Neural cell (in vitro differentiated cells): ENCODE measurements around the gene SH3YL1. TPM values are rescaled to one million over a fixed set of nuclear protein-coding genes. Genes with fewer than 3 reads are reported as not detected.

Source experiments
- H2AFZ ChIP-seq: fragments of 200-600, 300-800 bp; sonication (generic), shearing (Covaris generic); 2 replicates; pipeline ENCODE4 v1.6.0; 2014; ENCODE audit warnings: low read depth, mild to moderate bottlenecking, antibody characterized with exemption, low read length, moderate library complexity
- H3F3A ChIP-seq: fragments of 200-600 bp; shearing (Covaris generic); 2 replicates; pipeline ENCODE4 v1.6.1; 2016; ENCODE audit warnings: mild to moderate bottlenecking, moderate library complexity, mixed read lengths, antibody characterized with exemption, low read length; ENCODE audit not compliant: insufficient read depth, poor library complexity, severe bottlenecking
- H3K27ac ChIP-seq: fragments of 200-600, 300-800 bp; sonication (generic), shearing (Covaris generic); 2 replicates; pipeline ENCODE4 v1.5.1; 2014; ENCODE audit warnings: mild to moderate bottlenecking, low read length, moderate library complexity
- H3K27me3 ChIP-seq: fragments of 300-800, 200-600 bp; sonication (generic), shearing (Covaris generic); 2 replicates; pipeline ENCODE4 v1.6.0; 2014; ENCODE audit warnings: mild to moderate bottlenecking, low read depth, low read length, moderate library complexity; ENCODE audit not compliant: insufficient read depth
- H3K36me3 ChIP-seq: fragments of 300-800, 200-600 bp; sonication (generic), shearing (Covaris generic); 2 replicates; pipeline ENCODE4 v1.5.1; 2014; ENCODE audit warnings: mild to moderate bottlenecking, antibody characterized with exemption, low read length, moderate library complexity; ENCODE audit not compliant: insufficient read depth
- H3K4me2 ChIP-seq: fragments of 300-800, 200-600 bp; sonication (generic), shearing (Covaris generic); 2 replicates; pipeline ENCODE4 v1.6.0; 2014; ENCODE audit warnings: mild to moderate bottlenecking, low read length
- H3K4me3 ChIP-seq: fragments of 300-800, 200-600 bp; sonication (generic), shearing (Covaris generic); 2 replicates; pipeline ENCODE4 v1.5.1; 2014; ENCODE audit warnings: mild to moderate bottlenecking, low read length, moderate library complexity
- H3K79me2 ChIP-seq: fragments of 200-600 bp; shearing (Covaris generic); replicated peaks from 2 replicates; pipeline ENCODE4 v1.6.0; 2014; ENCODE audit warnings: mild to moderate bottlenecking, low read length, moderate library complexity; ENCODE audit not compliant: insufficient read depth
- H3K9ac ChIP-seq: fragments of 300-800, 200-600 bp; sonication (generic), shearing (Covaris generic); 2 replicates; pipeline ENCODE4 v1.6.1; 2016; ENCODE audit warnings: mild to moderate bottlenecking, low read length, mixed read lengths
- H3K9me2 ChIP-seq: fragments of 200-600 bp; shearing (Covaris generic); 2 replicates; pipeline ENCODE4 v1.6.1; 2016; ENCODE audit warnings: mild to moderate bottlenecking, low read length, mixed read lengths; ENCODE audit not compliant: insufficient read depth
- H3K9me3 ChIP-seq: fragments of 200-600, 300-800 bp; sonication (generic), shearing (Covaris generic); 2 replicates; pipeline ENCODE4 v1.6.1; 2016; ENCODE audit warnings: mild to moderate bottlenecking, mixed run types, low read length, moderate library complexity, mixed read lengths
- H4K20me1 ChIP-seq: fragments of 200-600 bp; shearing (Covaris generic); 2 replicates; pipeline ENCODE4 v1.6.1; 2016; ENCODE audit warnings: mild to moderate bottlenecking, mixed run types; ENCODE audit not compliant: insufficient read depth
- CTCF ChIP-seq: fragments of 450-650 bp; IDR thresholded peaks from 2 replicates; pipeline ENCODE4 v1.5.1; 2014; ENCODE audit warnings: antibody characterized with exemption, mild to moderate bottlenecking, moderate library complexity; ENCODE audit not compliant: poor library complexity, severe bottlenecking
- EP300 ChIP-seq: fragments of 450-650 bp; conservative IDR thresholded peaks from 2 replicates; pipeline ENCODE4 v1.6.1; 2014; ENCODE audit warnings: antibody characterized with exemption, mild to moderate bottlenecking, moderate library complexity; ENCODE audit not compliant: poor library complexity, severe bottlenecking
- EZH2 ChIP-seq: fragments of 200-600, 300-800 bp; shearing (Covaris generic), sonication (generic); IDR thresholded peaks from 2 replicates; pipeline ENCODE4 v1.6.1; 2014; ENCODE audit warnings: antibody characterized with exemption, low read length, borderline replicate concordance, mild to moderate bottlenecking; ENCODE audit not compliant: insufficient read depth, poor library complexity, severe bottlenecking
- MXI1 ChIP-seq: fragments of 450-650 bp; conservative IDR thresholded peaks from 2 replicates; pipeline ENCODE4 v1.6.1; 2014; ENCODE audit warnings: antibody characterized with exemption, mild to moderate bottlenecking; ENCODE audit not compliant: poor library complexity, severe bottlenecking
- POLR2AphosphoS5 ChIP-seq: IDR thresholded peaks from 2 replicates; pipeline ENCODE4 v1.6.1; 2012
- RAD21 ChIP-seq: fragments of 450-650 bp; conservative IDR thresholded peaks from 2 replicates; pipeline ENCODE4 v1.6.1; 2014; ENCODE audit warnings: antibody characterized with exemption, mild to moderate bottlenecking, moderate library complexity
- REST ChIP-seq: IDR thresholded peaks from 2 replicates; pipeline ENCODE4 v1.6.1; 2012; ENCODE audit warnings: borderline replicate concordance
- SMC3 ChIP-seq: fragments of 450-650 bp; conservative IDR thresholded peaks from 2 replicates; pipeline ENCODE4 v1.6.1; 2014; ENCODE audit warnings: antibody characterized with exemption, mild to moderate bottlenecking, moderate library complexity; ENCODE audit not compliant: poor library complexity
- TAF1 ChIP-seq: IDR thresholded peaks from 2 replicates; pipeline ENCODE4 v1.6.1; 2012; ENCODE audit warnings: low read depth
- polyA plus RNA-seq: library from polyadenylated mRNA; depleted of rRNA; stranded (reverse); fragments of >200 nt; gene quantifications from 2 replicates; pipeline ENCODE4 v1.2.3, GENCODE V29; 2014

Gene SH3YL1
- polyA plus RNA-seq, 1 donor from 2014 or later = 70.6 TPM

DNA sequence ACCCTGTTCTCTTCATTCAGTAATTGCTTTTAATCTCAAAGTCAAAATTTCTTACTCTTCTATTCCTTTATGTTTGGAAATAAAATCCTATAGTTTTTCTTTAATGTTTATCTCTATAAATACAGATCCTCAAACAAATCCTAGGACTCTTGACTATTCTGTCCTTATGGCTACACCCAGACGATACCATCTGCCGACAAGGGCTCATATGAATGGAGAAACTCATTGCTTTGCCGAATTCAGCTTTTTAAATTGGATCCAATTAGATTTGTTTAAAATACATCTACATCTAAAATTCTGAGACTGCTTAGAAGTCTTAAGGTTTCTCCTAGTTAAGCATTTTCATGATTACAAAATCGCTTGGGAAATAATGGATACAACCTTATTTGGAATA is 15.1 kb upstream of the SH3YL1 start:
- Histone ChIP-seq H3K9ac (no peak overlapping the region), H3K36me3 (no peaks in the 10 kb centered on the region), H4K20me1 (no peaks in the 10 kb centered on the region), H3K79me2 (peaks cover 3% of the 10 kb centered on the region), H3F3A (no peaks in the 10 kb centered on the region), H3K4me2 (no peak overlapping the region), H3K4me3 (no peak overlapping the region), H3K27ac (no peak overlapping the region), H3K9me3 (no peaks in the 10 kb centered on the region), H2AFZ (no peak overlapping the region), H3K27me3 (no peaks in the 10 kb centered on the region), H3K9me2 (no peaks in the 10 kb centered on the region)
- TF ChIP-seq REST (no peak), CTCF (no peak), EZH2 (no peak), RAD21 (no peak), MXI1 (no peak), SMC3 (no peak), POLR2AphosphoS5 (no peak), EP300 (no peak), TAF1 (no peak)

- Histone ChIP-seq H3K36me3 (no peaks in the 10 kb centered on the region), H3K79me2 (peaks cover 3% of the 10 kb centered on the region), H3K9ac (no peak overlapping the region), H3F3A (no peaks in the 10 kb centered on the region), H3K4me2 (no peak overlapping the region), H4K20me1 (no peaks in the 10 kb centered on the region), H3K27me3 (no peaks in the 10 kb centered on the region), H2AFZ (no peak overlapping the region), H3K4me3 (no peak overlapping the region), H3K27ac (no peak overlapping the region), H3K9me2 (no peaks in the 10 kb centered on the region), H3K9me3 (no peaks in the 10 kb centered on the region)
- no peak for TF ChIP-seq CTCF
- no peak for TF ChIP-seq RAD21
- TF ChIP-seq EP300 = no peak
- no peak for TF ChIP-seq TAF1
- no peak for TF ChIP-seq REST
- TF ChIP-seq EZH2 = no peak
- TF ChIP-seq SMC3 = no peak
- TF ChIP-seq POLR2AphosphoS5 = no peak
- no peak for TF ChIP-seq MXI1
Observed at GRCh38 chr2:278312-278926, 14.6 kb upstream of the SH3YL1 start.
